CD4-positive, alpha-beta T cell treated with Interleukin-15 for 1 hour (primary cell): ENCODE data around the gene ARHGAP23.
"Not testable (repeated sequence)": the region's sequence is repeated elsewhere in the genome, so short reads cannot be mapped to it uniquely, and the experiment has no call there.

Experiments used
- DNase-seq: peaks from one replicate; pipeline ENCODE4 v3.0.0-alpha.2; 2020

Gene ARHGAP23

GRCh38 chr17:38461683-38462082, 33.4 kb downstream of the ARHGAP23 start:
- DNase-seq, result no peak

GRCh38 chr17:38463451-38463858, 35.2 kb downstream of the ARHGAP23 start:
- DNase-seq, result no peak

DNA sequence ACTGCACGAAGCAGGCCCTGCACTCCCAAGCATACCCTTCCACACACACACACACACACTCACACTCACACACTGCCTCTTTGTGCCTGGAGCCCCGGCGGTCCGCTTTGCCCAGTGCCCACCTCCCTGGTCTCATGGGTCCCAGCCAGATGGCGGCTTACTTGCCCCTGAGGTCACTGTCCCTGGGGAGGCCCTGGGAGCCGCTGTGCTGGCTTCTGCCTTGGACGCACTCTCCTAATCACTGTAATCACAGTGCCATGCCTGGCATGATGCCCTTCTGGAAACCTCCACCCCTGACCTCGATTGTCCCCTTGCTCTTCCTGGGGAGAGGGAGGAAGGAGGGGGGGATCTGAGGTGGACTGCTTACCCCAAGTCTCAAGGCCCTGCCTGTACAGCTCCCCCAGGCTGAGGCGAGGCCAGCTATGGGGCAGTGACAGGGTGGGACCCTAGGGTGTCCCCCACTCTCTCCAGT, 36.0 kb downstream of the ARHGAP23 start:
- DNase-seq, result no peak

- no peak for DNase-seq
Observed at GRCh38 chr17:38464723-38465390, 36.6 kb downstream of the ARHGAP23 start.

GRCh38 chr17:38465391-38466345, 37.4 kb downstream of the ARHGAP23 start:
- DNase-seq, result no peak

- DNase-seq, result no peak
Observed at GRCh38 chr17:38466346-38467315, 38.4 kb downstream of the ARHGAP23 start.

- DNase-seq, result no peak
Observed at GRCh38 chr17:38467491-38467890, 39.2 kb downstream of the ARHGAP23 start.

DNA sequence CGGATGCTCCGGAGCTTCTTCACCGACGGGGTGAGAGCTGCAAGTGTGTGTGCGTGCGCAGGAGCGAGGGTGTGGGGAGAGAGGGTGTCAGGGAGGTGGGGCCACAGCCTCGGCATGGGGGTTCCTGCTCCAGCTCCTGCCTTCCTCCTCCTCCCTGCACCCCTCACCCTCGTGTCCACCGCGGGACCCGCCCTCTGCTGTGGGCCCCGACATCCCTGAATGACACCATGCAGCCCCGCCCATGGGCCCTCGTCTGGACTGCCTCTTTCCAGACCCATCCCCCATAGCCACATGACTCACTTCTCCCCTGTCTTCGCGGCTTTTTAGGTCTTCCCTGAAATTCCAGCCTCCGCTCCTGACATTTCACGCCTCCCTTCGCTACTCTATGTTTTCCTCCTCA, 41.6 kb downstream of the ARHGAP23 start:
- no peak for DNase-seq

DNA sequence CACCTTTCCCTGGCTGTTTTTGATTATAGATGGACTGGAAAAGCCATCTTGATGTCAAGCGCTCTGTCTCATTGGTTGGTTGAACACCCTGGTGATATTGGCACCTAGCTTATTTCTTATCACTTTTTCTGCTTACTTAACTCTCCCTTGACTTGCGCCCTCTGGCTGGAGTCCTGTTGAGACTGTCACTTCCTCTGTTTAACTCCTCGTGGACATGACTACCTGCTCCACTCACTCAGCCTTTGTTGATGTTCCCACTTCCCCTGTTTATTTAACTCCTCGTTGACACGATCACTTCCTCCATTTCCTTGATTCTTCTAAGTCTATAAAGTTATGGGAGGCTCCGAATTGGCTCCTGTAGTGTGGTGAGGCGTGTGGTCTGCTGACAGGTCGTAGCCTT, 43.0 kb downstream of the ARHGAP23 start:
- not testable (repeated sequence) for DNase-seq

GRCh38 chr17:38474666-38475065, 46.4 kb downstream of the ARHGAP23 start:
- not testable (repeated sequence) for DNase-seq

DNA sequence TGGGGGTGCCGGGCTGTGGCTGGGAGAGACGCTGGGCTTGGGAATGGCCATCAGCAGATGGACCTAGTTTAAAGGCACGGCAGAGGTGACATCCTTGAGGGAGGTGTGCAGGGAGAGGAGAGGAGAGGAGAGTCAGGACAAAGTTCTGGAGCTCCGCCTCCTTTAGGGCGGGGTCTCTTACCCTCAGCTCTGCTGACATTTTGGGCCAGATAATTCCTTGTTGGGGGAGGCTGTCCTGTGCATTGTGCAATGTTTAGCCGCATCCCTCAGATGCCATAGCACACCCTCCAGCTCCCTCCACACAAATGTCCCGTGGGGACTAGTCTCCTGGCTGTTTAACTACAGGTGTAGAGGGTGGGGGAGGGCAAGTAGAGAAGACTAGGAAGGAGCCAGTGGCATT, 48.3 kb downstream of the ARHGAP23 start:
- no peak for DNase-seq

GRCh38 chr17:38477417-38477816, 49.2 kb downstream of the ARHGAP23 start:
- DNase-seq, result not testable (repeated sequence)

- not testable (repeated sequence) for DNase-seq
Observed at GRCh38 chr17:38477951-38478350, 49.7 kb downstream of the ARHGAP23 start.

DNA sequence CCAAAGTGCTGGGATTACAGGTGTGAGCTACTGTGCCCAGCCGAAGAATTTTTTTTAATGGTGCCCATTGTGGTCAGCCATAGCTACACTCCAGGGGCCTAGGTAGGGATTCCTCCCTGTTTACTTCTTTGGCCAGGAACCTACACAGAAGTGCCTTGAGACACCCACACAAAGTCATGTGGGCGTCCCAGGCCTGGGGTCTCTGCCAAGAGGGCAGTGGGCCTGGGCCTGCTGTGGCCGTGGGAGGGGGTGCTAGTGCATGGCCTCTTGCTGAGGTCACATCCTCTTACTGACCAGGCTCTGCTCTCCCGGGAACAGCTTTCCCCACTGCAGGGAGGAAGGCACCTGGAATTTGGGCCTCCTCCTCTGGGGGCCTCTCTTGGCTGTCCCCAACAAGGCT, 50.4 kb downstream of the ARHGAP23 start:
- not testable (repeated sequence) for DNase-seq

GRCh38 chr17:38482039-38482699, 53.9 kb downstream of the ARHGAP23 start:
- DNase-seq, result not testable (repeated sequence)

DNA sequence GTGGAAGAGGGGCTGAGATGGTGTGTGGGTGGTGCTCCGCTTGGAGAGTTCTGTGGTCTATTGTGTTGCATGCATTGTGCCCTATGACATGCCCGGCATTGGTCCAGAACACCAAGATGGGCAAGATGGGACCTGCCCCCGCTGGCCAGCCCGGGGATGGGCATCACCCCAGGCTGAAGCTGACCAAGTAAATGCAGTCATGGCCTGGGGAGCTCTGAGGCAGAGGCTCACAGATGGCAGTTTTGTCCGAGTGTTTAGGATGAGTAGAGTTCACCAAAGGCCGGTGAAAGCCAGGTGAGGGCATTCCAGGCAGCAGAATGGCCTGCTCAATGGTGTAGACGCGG, 54.4 kb downstream of the ARHGAP23 start:
- DNase-seq, result not testable (repeated sequence)

DNA sequence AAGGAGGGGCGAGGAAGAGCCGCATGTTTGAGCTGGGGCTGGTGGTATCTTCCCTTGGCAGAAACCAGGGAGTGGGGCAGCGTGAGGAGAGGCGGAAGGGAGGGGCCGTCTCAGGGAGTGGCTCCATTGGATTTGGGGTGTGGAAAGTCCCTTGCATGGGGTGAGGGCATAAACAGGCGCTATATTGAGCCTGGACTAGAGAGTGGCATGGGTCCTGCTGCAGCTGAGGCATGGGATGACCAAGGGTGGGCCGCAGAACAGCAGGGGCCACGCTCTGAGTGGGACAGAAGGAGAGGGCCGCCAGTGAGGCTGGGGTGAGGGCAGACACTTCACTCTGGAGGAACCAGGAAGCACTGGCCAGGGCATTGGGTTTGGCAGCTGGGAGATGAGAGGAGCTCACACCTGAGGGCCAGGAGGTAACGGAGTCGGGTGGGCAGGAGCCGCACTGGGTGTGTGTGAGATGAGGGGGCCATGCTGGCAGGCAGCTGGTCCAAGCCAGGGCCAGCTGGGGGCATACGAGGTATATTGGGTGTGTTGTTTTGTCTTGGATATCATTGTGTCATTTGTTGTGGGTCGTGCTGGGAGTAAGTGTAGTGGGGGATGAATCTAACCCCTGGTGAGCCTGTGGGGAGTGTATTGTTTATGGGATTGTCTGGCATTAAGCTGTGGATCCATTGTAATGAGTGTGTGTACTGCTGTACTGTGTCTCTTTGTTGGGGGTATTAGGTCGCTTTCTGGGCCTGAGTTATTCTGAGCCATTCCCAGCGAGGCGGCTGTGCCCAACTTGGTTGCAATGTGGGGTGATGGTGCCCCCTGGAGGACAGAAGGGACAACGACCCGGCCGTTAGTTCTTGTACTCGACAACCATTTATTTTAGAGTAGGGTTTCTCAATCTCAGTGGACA, 56.2 kb downstream of the ARHGAP23 start:
- DNase-seq, result peak; percentile 39

GRCh38 chr17:38485146-38485468, 56.8 kb downstream of the ARHGAP23 start:
- DNase-seq, result no peak

GRCh38 chr17:38485681-38486298, 57.5 kb downstream of the ARHGAP23 start:
- DNase-seq, result peak; percentile 26

DNA sequence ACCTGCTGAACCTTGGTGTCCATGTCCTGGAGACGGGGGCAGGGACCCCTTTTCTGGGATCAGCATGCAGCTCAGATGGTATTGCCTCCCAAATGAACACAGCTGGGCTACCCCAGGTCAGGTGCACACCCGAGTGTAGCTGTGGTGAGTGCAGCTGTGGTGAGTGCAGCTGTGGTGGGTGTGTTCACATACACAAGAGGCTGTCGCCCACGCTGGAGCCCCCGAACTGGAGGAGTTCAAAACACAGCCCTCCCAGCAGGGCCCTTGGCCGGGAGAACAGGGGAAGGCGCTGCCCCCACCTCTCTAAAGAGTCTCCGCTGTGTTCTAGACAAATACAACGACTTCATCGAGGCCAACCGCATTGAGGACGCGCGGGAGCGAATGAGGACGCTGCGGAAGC, 61.5 kb downstream of the ARHGAP23 start:
- not testable (repeated sequence) for DNase-seq
